ENCODE results near the gene PPFIA2.
"Not testable (repeated sequence)": the region's sequence is repeated elsewhere in the genome, so short reads cannot be mapped to it uniquely, and the experiment has no call there.

PPFIA2 gene

GRCh38 chr12:81617915-81618314, 141.2 kb downstream of the PPFIA2 start:
- no peak for TF ChIP-seq ZFX (IDR thresholded peaks at IDR 0.05)
- no peak for TF ChIP-seq CTCF (conservative IDR thresholded peaks at IDR 0.05)
- no peak overlapping the region for H3K27ac ChIP-seq

- TF ChIP-seq ZFX (IDR thresholded peaks at IDR 0.05), result no peak
- TF ChIP-seq CTCF (conservative IDR thresholded peaks at IDR 0.05), result no peak
- no peak overlapping the region for H3K27ac ChIP-seq
These were observed 144.0 kb downstream of the PPFIA2 start for GRCh38 chr12:81615026-81615588.

GRCh38 chr12:81610955-81611889, 147.9 kb downstream of the PPFIA2 start:
- peak; percentile 48 for TF ChIP-seq CTCF (conservative IDR thresholded peaks at IDR 0.05)
- TF ChIP-seq ZFX (IDR thresholded peaks at IDR 0.05), result no peak
- peak overlapping the region; percentile 14; the same call in 1 of the 2 replicates for H3K27ac ChIP-seq

GRCh38 chr12:81597928-81598604, 161.1 kb downstream of the PPFIA2 start:
- 0 out of 2 replicates have a peak, but pooled peaks have one; percentile 3 for TF ChIP-seq CTCF (conservative IDR thresholded peaks at IDR 0.05)
- TF ChIP-seq ZFX (IDR thresholded peaks at IDR 0.05), result no peak
- no peak overlapping the region; the same call in 1 of the 2 replicates for H3K27ac ChIP-seq

- TF ChIP-seq CTCF (conservative IDR thresholded peaks at IDR 0.05), result no peak
- TF ChIP-seq ZFX (IDR thresholded peaks at IDR 0.05), result no peak
- H3K27ac ChIP-seq, result no peak overlapping the region
These were observed 162.6 kb downstream of the PPFIA2 start for GRCh38 chr12:81596558-81596957.

- no peak for TF ChIP-seq ZFX (IDR thresholded peaks at IDR 0.05)
- TF ChIP-seq CTCF (conservative IDR thresholded peaks at IDR 0.05), result no peak
- peak overlapping the region; percentile 51 for H3K27ac ChIP-seq
These were observed 167.9 kb downstream of the PPFIA2 start for GRCh38 chr12:81591256-81591655.

- H3K27ac ChIP-seq, result not testable (repeated sequence)
These were observed 168.4 kb downstream of the PPFIA2 start for GRCh38 chr12:81590703-81591102.
